Keratinocyte (primary cell): Measurements from ENCODE around the gene DNAJC8. TPM values are rescaled to one million over a fixed set of nuclear protein-coding genes. Genes with fewer than 3 reads are reported as not detected.

Experiments
- DNase-seq: peaks from one replicate; pipeline ENCODE4 v3.0.0-alpha.2; 2011; ENCODE audit warnings: low read depth, missing footprints, low spot score
- FAIRE-seq: peaks from 2 replicates; lab custom pipeline; 2011; peaks lifted over from hg19 to GRCh38; lab: Jason Lieb, UNC
- H2AFZ ChIP-seq: 2 replicates; pipeline ENCODE4 v1.6.0; 2012; ENCODE audit warnings: low read length, control low read depth, inconsistent platforms; ENCODE audit not compliant: control insufficient read depth
- H3K27ac ChIP-seq: 2 replicates; pipeline ENCODE4 v1.5.1; 2011; ENCODE audit warnings: low read length; ENCODE audit not compliant: control insufficient read depth, insufficient read depth
- H3K27me3 ChIP-seq: 3 replicates; pipeline ENCODE4 v1.6.0; 2011; ENCODE audit warnings: low read length; ENCODE audit not compliant: control insufficient read depth, insufficient read depth; ENCODE audit errors: extremely low read depth
- H3K36me3 ChIP-seq, 2 experiments: 2 replicates in 1 of 2; 3 replicates in 1 of 2; pipeline ENCODE4 v1.5.1; 2011; ENCODE audit warnings: low read length in 2 of 2, mild to moderate bottlenecking in 1 of 2; ENCODE audit not compliant: control insufficient read depth in 2 of 2, insufficient read depth in 2 of 2; ENCODE audit errors: extremely low read depth in 1 of 2
- H3K4me1 ChIP-seq: 3 replicates; pipeline ENCODE4 v1.5.1; 2011; ENCODE audit warnings: low read length; ENCODE audit not compliant: control insufficient read depth, insufficient read depth; ENCODE audit errors: extremely low read depth
- H3K4me2 ChIP-seq: 3 replicates; pipeline ENCODE4 v1.6.0; 2011; ENCODE audit warnings: low read depth, low read length; ENCODE audit not compliant: control insufficient read depth, insufficient read depth; ENCODE audit errors: extremely low read depth
- H3K4me3 ChIP-seq, 3 experiments: fragments of 200-600 bp in 1 of 3; sonication (generic) in 1 of 3; 2 replicates in 2 of 3; 3 replicates in 1 of 3; pipeline ENCODE4 v1.5.1; 2011 to 2016; ENCODE audit warnings: low read length in 3 of 3, mild to moderate bottlenecking in 3 of 3, control low read depth in 2 of 3, inconsistent platforms in 1 of 3, low read depth in 1 of 3, mixed read lengths in 1 of 3, mixed run types in 1 of 3, moderate library complexity in 1 of 3; ENCODE audit not compliant: control insufficient read depth in 2 of 3, insufficient read depth in 2 of 3; ENCODE audit errors: extremely low read depth in 1 of 3
- H3K79me2 ChIP-seq: 2 replicates; pipeline ENCODE4 v1.6.0; 2012; ENCODE audit warnings: low read length; ENCODE audit not compliant: control insufficient read depth, insufficient read depth
- H3K9ac ChIP-seq: 3 replicates; pipeline ENCODE4 v1.6.0; 2011; ENCODE audit warnings: low read length; ENCODE audit not compliant: control insufficient read depth, insufficient read depth; ENCODE audit errors: extremely low read depth
- H3K9me1 ChIP-seq: 3 replicates; pipeline ENCODE4 v1.6.0; 2011; ENCODE audit warnings: low read length; ENCODE audit not compliant: control insufficient read depth, insufficient read depth; ENCODE audit errors: extremely low read depth
- H3K9me3 ChIP-seq: 2 replicates; pipeline ENCODE4 v1.5.1; 2012; ENCODE audit warnings: low read depth, low read length; ENCODE audit not compliant: control insufficient read depth
- H4K20me1 ChIP-seq: 3 replicates; pipeline ENCODE4 v1.6.0; 2011; ENCODE audit warnings: low read length; ENCODE audit not compliant: control insufficient read depth, insufficient read depth; ENCODE audit errors: extremely low read depth
- CTCF ChIP-seq, 3 experiments: IDR thresholded peaks in 1 of 3; conservative IDR thresholded peaks in 1 of 3; optimal IDR thresholded peaks in 1 of 3; 2 replicates in 2 of 3; 3 replicates in 1 of 3; pipeline versions ENCODE3 to v1.5.1; 2011; ENCODE audit warnings: low read length in 3 of 3, mild to moderate bottlenecking in 3 of 3, moderate library complexity in 2 of 3, control low read depth in 1 of 3, inconsistent platforms in 1 of 3; ENCODE audit not compliant: insufficient read depth in 2 of 3; ENCODE audit errors: extremely low read depth in 1 of 3
- EZH2 ChIP-seq: IDR thresholded peaks from one replicate; pipeline ENCODE4 v1.6.1; 2012; ENCODE audit warnings: inconsistent platforms, mild to moderate bottlenecking, low read length, moderate library complexity
- dilution Hi-C: fragments of 300-500 bp; cut with MboI; formaldehyde crosslinking; loops from one replicate; pipeline ENCODE4 v1.7.0; 2020; ENCODE audit warnings: low sequenced_read_pairs; ENCODE audit not compliant: extremely low pct_ligation_motif_present
- polyA plus RNA-seq, 5 experiments: library from polyadenylated mRNA; depleted of rRNA in 3 of 5; stranded (reverse) in 3 of 5; stranded (forward) in 1 of 5; unstranded in 1 of 5; fragments of >200 nt; gene quantifications; 1 replicate in 1 of 5; 2 replicates in 3 of 5; 3 replicates in 1 of 5; pipeline versions ENCODE4 v1.2.1 to v1.2.3, GENCODE V29; 2011 to 2012; ENCODE audit warnings: missing spikeins in 2 of 5, low read depth in 1 of 5, low replicate concordance in 1 of 5

The DNAJC8 gene
- polyA plus RNA-seq, 1 donor (not counting 4 experiments of a cell fraction or from before 2014, with no cell fraction given) = 104 TPM

- Histone ChIP-seq H3K4me2 (no peak overlapping the region), H4K20me1 (no peaks in the 10 kb centered on the region), H3K9me1 (no peaks in the 10 kb centered on the region), H3K27ac (no peak overlapping the region), H3K79me2 (peaks cover 2% of the 10 kb centered on the region), H3K9me3 (no peaks in the 10 kb centered on the region), H3K36me3 (peaks cover 9 to 16% of the 10 kb centered on the region in 2 experiments), H3K4me1 (no peaks in the 10 kb centered on the region), H2AFZ (no peak overlapping the region), H3K4me3 (no peak overlapping the region), H3K27me3 (no peaks in the 10 kb centered on the region), H3K9ac (no peak overlapping the region)
- TF ChIP-seq EZH2 (no peak), CTCF (optimal IDR thresholded peaks at IDR 0.05 in 1 of 3, IDR thresholded peaks at IDR 0.05 in 1 of 3, conservative IDR thresholded peaks at IDR 0.05 in 1 of 3; ENCODE audit: extremely low read depth in 1 of 3, insufficient read depth in 2 of 3, low read length in 3 of 3) (no peak)
- FAIRE-seq (no peak), DNase-seq (no peak)
- dilution Hi-C loops = no loop called here
Observed at GRCh38 chr1:28213315-28213714, 19.5 kb downstream of the DNAJC8 start.

GRCh38 chr1:28209700-28210099 is 23.1 kb downstream of the DNAJC8 start:
- peaks cover 10 to 16% of the 10 kb centered on the region in 2 experiments for H3K36me3 ChIP-seq
- H3K9me1 ChIP-seq = no peaks in the 10 kb centered on the region
- TF ChIP-seq CTCF (optimal IDR thresholded peaks at IDR 0.05 in 1 of 3, IDR thresholded peaks at IDR 0.05 in 1 of 3, conservative IDR thresholded peaks at IDR 0.05 in 1 of 3; ENCODE audit: extremely low read depth in 1 of 3, insufficient read depth in 2 of 3, low read length in 3 of 3) (no peak), EZH2 (no peak)
- no peak overlapping the region for H3K4me3 ChIP-seq
- no peak overlapping the region for H3K9ac ChIP-seq
- no peak overlapping the region for H3K4me2 ChIP-seq
- no peaks in the 10 kb centered on the region for H3K9me3 ChIP-seq
- H4K20me1 ChIP-seq = no peaks in the 10 kb centered on the region
- FAIRE-seq = no peak
- no peaks in the 10 kb centered on the region for H3K4me1 ChIP-seq
- DNase-seq = no peak
- H2AFZ ChIP-seq = no peak overlapping the region
- dilution Hi-C loops = no loop called here
- no peaks in the 10 kb centered on the region for H3K27me3 ChIP-seq
- H3K27ac ChIP-seq = no peak overlapping the region
- H3K79me2 ChIP-seq = no peaks in the 10 kb centered on the region
